OCI-LY1 (cell line): Measurements from ENCODE around the gene RPL37.

Source experiments
- CTCF ChIP-seq: fragments of 200-600 bp; sonication (generic), shearing (Covaris generic); IDR thresholded peaks from 2 replicates; pipeline ENCODE4 v1.5.1; 2017; ENCODE audit warnings: mild to moderate bottlenecking, antibody characterized with exemption, low read length, moderate library complexity, mixed read lengths
- EZH2 ChIP-seq: fragments of 200-600 bp; sonication (generic), shearing (Covaris generic); IDR thresholded peaks from 2 replicates; pipeline ENCODE4 v1.8.0; 2017; ENCODE audit warnings: borderline replicate concordance, mixed run types, mild to moderate bottlenecking, antibody characterized with exemption, low read length, moderate library complexity, mixed read lengths

GRCh38 chr5:40799258-40799657, 35.8 kb downstream of the RPL37 start:
- TF ChIP-seq EZH2 (no peak), CTCF (no peak)
